ENCODE measurements around the gene OR52D1. TPM values are rescaled to one million over a fixed set of nuclear protein-coding genes. Genes with fewer than 3 reads are reported as not detected.

OR52D1 gene
- total RNA-seq = not detected
- not detected for polyA plus RNA-seq (ENCODE audit: insufficient read depth in 1 of 8, insufficient read length in 8 of 8, low replicate concordance in 1 of 8)
- long read RNA-seq, donor 1 = 0 reads
- long read RNA-seq, donor 2 = 0 reads
- long read RNA-seq, donor 3 = 0 reads
- long read RNA-seq, donor 4 = 0 reads
- long read RNA-seq, donor 5 = 0 reads
- long read RNA-seq, donor 6 = 0 reads
- long read RNA-seq, donor 7 = 0 reads
- long read RNA-seq, donor 8 = 0 reads
- long read RNA-seq, donor 9 = 0 reads
- long read RNA-seq, donor 10 = 0 reads
- long read RNA-seq, donor 11 = 0 reads

GRCh38 chr11:5488385-5488784 lies at the start of gene OR52D1:
TSS of gene OR52D1 (plus strand) at chr11:5488685. CDS start at chr11:5488707, 22 bp downstream.
- no peaks in the 10 kb centered on the region for H3K4me1 ChIP-seq (ENCODE audit: control insufficient read depth, insufficient read depth, low read length)
- no peaks in the 10 kb centered on the region for H3K36me3 ChIP-seq (ENCODE audit: control insufficient read depth, insufficient read depth, low read length)
- DNase-seq = no peak
- H3K9me3 ChIP-seq (replicated peaks; ENCODE audit: control insufficient read depth, low read depth, low read length) = no peaks in the 10 kb centered on the region
- H3K27ac ChIP-seq (ENCODE audit: low read length) = no peak within 1 kb of the TSS
- no peaks in the 10 kb centered on the region for H3K27me3 ChIP-seq (ENCODE audit: control insufficient read depth, insufficient read depth, low read length)
- no peak within 1 kb of the TSS for H3K4me3 ChIP-seq (ENCODE audit: low read length)

- Histone ChIP-seq H3K4me1 (ENCODE audit: control insufficient read depth, insufficient read depth, low read length) (no peaks in the 10 kb centered on the region), H3K9me3 (replicated peaks; ENCODE audit: control insufficient read depth, low read depth, low read length) (no peaks in the 10 kb centered on the region), H3K27me3 (ENCODE audit: control insufficient read depth, insufficient read depth, low read length) (no peaks in the 10 kb centered on the region), H3K27ac (ENCODE audit: low read length) (no peak within 1 kb of the TSS), H3K4me3 (ENCODE audit: low read length) (no peak within 1 kb of the TSS), H3K36me3 (ENCODE audit: control insufficient read depth, insufficient read depth, low read length) (no peaks in the 10 kb centered on the region)
- no CpG with 5 or more reads among the region's 2 CpGs for WGBS (ENCODE audit: insufficient coverage)
- DNase-seq = no peak
Observed at GRCh38 chr11:5441414-5441813, 47.1 kb upstream of the OR52D1 start, which contains the start of gene OR51I1. TSS of gene OR51I1 (minus strand) at chr11:5441514. CDS start at chr11:5441514, 0 bp downstream.

GRCh38 chr11:5443835-5444393 lies 44.6 kb upstream of the OR52D1 start:
- H3K9me3 ChIP-seq (replicated peaks; ENCODE audit: control insufficient read depth, low read depth, low read length) = no peaks in the 10 kb centered on the region
- no peak overlapping the region for H3K27ac ChIP-seq (ENCODE audit: low read length)
- WGBS (ENCODE audit: insufficient coverage) = no CpG with 5 or more reads among the region's 2 CpGs
- H3K4me1 ChIP-seq (ENCODE audit: control insufficient read depth, insufficient read depth, low read length) = no peaks in the 10 kb centered on the region
- no peaks in the 10 kb centered on the region for H3K36me3 ChIP-seq (ENCODE audit: control insufficient read depth, insufficient read depth, low read length)
- no peaks in the 10 kb centered on the region for H3K27me3 ChIP-seq (ENCODE audit: control insufficient read depth, insufficient read depth, low read length)
- DNase-seq = no peak
- no peak overlapping the region for H3K4me3 ChIP-seq (ENCODE audit: low read length)

GRCh38 chr11:5449023-5449422 lies 39.5 kb upstream of the OR52D1 start, which contains the start of gene OR51I2:
TSS of gene OR51I2 (plus strand) at chr11:5449323. CDS start at chr11:5453489, 4,166 bp downstream.
- H3K27ac ChIP-seq (ENCODE audit: low read length) = no peak within 1 kb of the TSS
- H3K4me1 ChIP-seq (ENCODE audit: control insufficient read depth, insufficient read depth, low read length) = no peaks in the 10 kb centered on the region
- no CpG with 5 or more reads among the region's 2 CpGs for WGBS (ENCODE audit: insufficient coverage)
- H3K27me3 ChIP-seq (ENCODE audit: control insufficient read depth, insufficient read depth, low read length) = no peaks in the 10 kb centered on the region
- no peak within 1 kb of the TSS for H3K4me3 ChIP-seq (ENCODE audit: low read length)
- no peaks in the 10 kb centered on the region for H3K9me3 ChIP-seq (replicated peaks; ENCODE audit: control insufficient read depth, low read depth, low read length)
- no peaks in the 10 kb centered on the region for H3K36me3 ChIP-seq (ENCODE audit: control insufficient read depth, insufficient read depth, low read length)
- DNase-seq = no peak

- Histone ChIP-seq H3K9me3 (replicated peaks; ENCODE audit: control insufficient read depth, low read depth, low read length) (no peaks in the 10 kb centered on the region), H3K36me3 (ENCODE audit: control insufficient read depth, insufficient read depth, low read length) (no peaks in the 10 kb centered on the region), H3K4me3 (ENCODE audit: low read length) (no peak overlapping the region), H3K27me3 (ENCODE audit: control insufficient read depth, insufficient read depth, low read length) (no peaks in the 10 kb centered on the region), H3K27ac (ENCODE audit: low read length) (no peak overlapping the region), H3K4me1 (ENCODE audit: control insufficient read depth, insufficient read depth, low read length) (no peaks in the 10 kb centered on the region)
- no peak for DNase-seq
- 67% methylated on average over 1 of the region's 4 CpGs for WGBS (ENCODE audit: insufficient coverage)
Observed at GRCh38 chr11:5449432-5449831, 39.1 kb upstream of the OR52D1 start.

- no peaks in the 10 kb centered on the region for H3K4me1 ChIP-seq (ENCODE audit: control insufficient read depth, insufficient read depth, low read length)
- no peak for DNase-seq
- no peak overlapping the region for H3K4me3 ChIP-seq (ENCODE audit: low read length)
- WGBS (ENCODE audit: insufficient coverage) = 88% methylated on average over 13 of the region's 14 CpGs
- no peaks in the 10 kb centered on the region for H3K27me3 ChIP-seq (ENCODE audit: control insufficient read depth, insufficient read depth, low read length)
- H3K27ac ChIP-seq (ENCODE audit: low read length) = no peak overlapping the region
- H3K36me3 ChIP-seq (ENCODE audit: control insufficient read depth, insufficient read depth, low read length) = no peaks in the 10 kb centered on the region
- H3K9me3 ChIP-seq (replicated peaks; ENCODE audit: control insufficient read depth, low read depth, low read length) = peaks cover 3% of the 10 kb centered on the region
Observed at GRCh38 chr11:5460983-5461621, 27.4 kb upstream of the OR52D1 start.

GRCh38 chr11:5467527-5467926 lies 21.0 kb upstream of the OR52D1 start:
- DNase-seq = no peak
- H3K4me3 ChIP-seq (ENCODE audit: low read length) = no peak overlapping the region
- no peaks in the 10 kb centered on the region for H3K9me3 ChIP-seq (replicated peaks; ENCODE audit: control insufficient read depth, low read depth, low read length)
- no peaks in the 10 kb centered on the region for H3K36me3 ChIP-seq (ENCODE audit: control insufficient read depth, insufficient read depth, low read length)
- 38% methylated on average over 1 of the region's 2 CpGs for WGBS (ENCODE audit: insufficient coverage)
- H3K4me1 ChIP-seq (ENCODE audit: control insufficient read depth, insufficient read depth, low read length) = no peaks in the 10 kb centered on the region
- H3K27ac ChIP-seq (ENCODE audit: low read length) = no peak overlapping the region
- no peaks in the 10 kb centered on the region for H3K27me3 ChIP-seq (ENCODE audit: control insufficient read depth, insufficient read depth, low read length)

- Histone ChIP-seq H3K27me3 (ENCODE audit: control insufficient read depth, insufficient read depth, low read length) (no peaks in the 10 kb centered on the region), H3K4me3 (ENCODE audit: low read length) (no peak overlapping the region), H3K27ac (ENCODE audit: low read length) (no peak overlapping the region), H3K4me1 (ENCODE audit: control insufficient read depth, insufficient read depth, low read length) (no peaks in the 10 kb centered on the region), H3K9me3 (replicated peaks; ENCODE audit: control insufficient read depth, low read depth, low read length) (no peaks in the 10 kb centered on the region), H3K36me3 (ENCODE audit: control insufficient read depth, insufficient read depth, low read length) (no peaks in the 10 kb centered on the region)
- no peak for DNase-seq
Observed at GRCh38 chr11:5473921-5474320, 14.6 kb upstream of the OR52D1 start.

GRCh38 chr11:5476186-5476819 lies 12.2 kb upstream of the OR52D1 start:
- Histone ChIP-seq H3K36me3 (ENCODE audit: control insufficient read depth, insufficient read depth, low read length) (no peaks in the 10 kb centered on the region), H3K27ac (ENCODE audit: low read length) (no peak overlapping the region), H3K4me3 (ENCODE audit: low read length) (no peak overlapping the region), H3K27me3 (ENCODE audit: control insufficient read depth, insufficient read depth, low read length) (no peaks in the 10 kb centered on the region), H3K4me1 (ENCODE audit: control insufficient read depth, insufficient read depth, low read length) (no peaks in the 10 kb centered on the region), H3K9me3 (replicated peaks; ENCODE audit: control insufficient read depth, low read depth, low read length) (no peaks in the 10 kb centered on the region)
- no CpG with 5 or more reads among the region's 2 CpGs for WGBS (ENCODE audit: insufficient coverage)
- peak; percentile 36 for DNase-seq

- no peaks in the 10 kb centered on the region for H3K4me1 ChIP-seq (ENCODE audit: control insufficient read depth, insufficient read depth, low read length)
- DNase-seq = no peak
- no peaks in the 10 kb centered on the region for H3K9me3 ChIP-seq (replicated peaks; ENCODE audit: control insufficient read depth, low read depth, low read length)
- no peak overlapping the region for H3K4me3 ChIP-seq (ENCODE audit: low read length)
- H3K36me3 ChIP-seq (ENCODE audit: control insufficient read depth, insufficient read depth, low read length) = no peaks in the 10 kb centered on the region
- no peak overlapping the region for H3K27ac ChIP-seq (ENCODE audit: low read length)
- no CpG with 5 or more reads among the region's 3 CpGs for WGBS (ENCODE audit: insufficient coverage)
- no peaks in the 10 kb centered on the region for H3K27me3 ChIP-seq (ENCODE audit: control insufficient read depth, insufficient read depth, low read length)
Observed at GRCh38 chr11:5486003-5486402, 2.5 kb upstream of the OR52D1 start.

Data from muscle of leg (tissue), 16 donors.